ENCODE measurements around the gene EEF1AKMT4. TPM values are rescaled to one million over a fixed set of nuclear protein-coding genes. Genes with fewer than 3 reads are reported as not detected.

Gene EEF1AKMT4
- total RNA-seq, 1 experiment from 2014 or later: 7.3 TPM

DNA sequence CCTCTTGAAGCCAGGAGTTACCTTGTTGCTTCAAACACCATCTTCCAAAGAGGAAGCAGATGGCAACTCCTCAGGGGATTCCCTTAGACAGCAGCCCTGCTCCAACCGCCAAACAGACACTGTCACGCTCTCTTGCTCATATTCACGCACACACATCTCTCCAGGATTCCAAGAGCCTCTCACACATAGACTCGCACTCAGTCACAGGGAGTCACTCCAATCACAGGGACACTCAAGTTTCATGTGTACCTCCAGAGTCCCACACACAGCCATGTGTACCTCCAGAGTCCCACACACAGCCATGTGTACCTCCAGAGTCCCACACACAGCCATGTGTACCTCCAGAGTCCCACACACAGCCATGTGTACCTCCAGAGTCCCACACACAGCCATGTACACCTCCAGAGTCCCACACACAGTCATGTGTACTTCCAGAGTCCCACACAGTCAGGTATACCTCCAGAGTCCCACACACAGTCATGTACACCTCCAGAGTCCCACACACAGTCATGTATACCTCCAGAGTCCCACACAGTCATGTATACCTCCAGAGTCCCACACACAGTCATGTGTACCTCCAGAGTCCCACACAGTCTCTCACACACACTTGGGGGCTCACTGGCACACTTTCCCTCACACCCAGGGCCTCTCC, 14.0 kb upstream of the EEF1AKMT4 start:
- DNase-seq (ENCODE audit: low read depth): no peak

DNA sequence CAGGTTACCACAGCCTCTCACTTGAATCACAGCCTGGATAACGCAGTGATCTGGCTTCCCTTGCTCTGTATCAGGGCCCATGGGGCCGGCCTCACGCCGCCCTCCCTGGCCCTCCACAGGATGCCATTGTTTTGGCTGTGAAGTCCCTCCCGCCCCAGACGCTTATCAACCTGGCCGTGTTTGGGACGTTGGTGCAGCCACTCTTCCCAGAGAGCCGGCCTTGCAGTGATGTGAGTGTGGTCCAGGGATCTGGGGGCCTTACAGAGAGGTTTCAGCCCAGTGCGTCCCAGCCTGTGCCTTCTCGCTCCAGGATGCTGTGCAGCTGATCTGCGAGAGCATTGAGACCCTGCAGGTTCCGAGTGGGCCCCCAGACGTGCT, 13.4 kb upstream of the EEF1AKMT4 start:
- no peak for DNase-seq (ENCODE audit: low read depth)

DNA sequence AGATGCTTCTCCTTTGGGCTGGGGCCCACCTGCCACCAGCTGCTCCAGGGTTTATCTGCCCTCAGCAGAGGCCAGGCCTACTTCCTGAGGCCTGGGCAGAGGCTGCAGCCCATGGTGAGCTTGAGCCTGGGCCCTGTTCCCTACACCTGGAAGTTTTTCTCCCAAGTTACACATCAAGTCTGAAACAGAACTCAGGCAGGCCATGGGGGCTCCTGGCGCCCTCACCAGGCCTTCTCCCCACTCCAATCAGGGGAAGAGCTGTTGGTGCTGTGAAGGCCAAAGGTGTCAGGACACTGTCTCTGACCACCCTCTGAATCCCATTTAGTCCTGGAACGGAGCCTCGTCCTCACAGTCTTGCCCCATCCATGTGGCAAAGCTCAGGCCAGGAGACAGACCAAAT, 12.8 kb upstream of the EEF1AKMT4 start:
- no peak for DNase-seq (ENCODE audit: low read depth)

DNA sequence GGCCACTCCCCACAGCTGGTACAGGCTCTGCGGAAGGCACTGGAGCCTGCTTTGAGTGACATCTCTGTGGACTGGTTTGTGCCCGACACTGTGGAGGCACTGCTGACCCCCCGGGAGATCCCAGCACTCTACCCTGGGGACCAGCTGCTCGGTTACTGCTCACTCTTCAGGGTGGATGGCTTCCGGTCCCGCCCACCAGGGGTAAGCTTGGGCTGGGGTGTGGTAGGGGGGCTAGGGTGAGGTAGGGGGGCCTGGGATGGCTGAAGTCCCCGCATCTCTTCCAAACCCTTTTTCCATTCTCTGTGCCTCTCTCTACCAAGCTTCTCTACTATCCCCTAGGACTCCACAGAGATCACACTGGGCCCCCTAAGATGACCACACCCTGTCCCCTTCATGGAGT, 12.3 kb upstream of the EEF1AKMT4 start:
- no peak for DNase-seq (ENCODE audit: low read depth)

DNA sequence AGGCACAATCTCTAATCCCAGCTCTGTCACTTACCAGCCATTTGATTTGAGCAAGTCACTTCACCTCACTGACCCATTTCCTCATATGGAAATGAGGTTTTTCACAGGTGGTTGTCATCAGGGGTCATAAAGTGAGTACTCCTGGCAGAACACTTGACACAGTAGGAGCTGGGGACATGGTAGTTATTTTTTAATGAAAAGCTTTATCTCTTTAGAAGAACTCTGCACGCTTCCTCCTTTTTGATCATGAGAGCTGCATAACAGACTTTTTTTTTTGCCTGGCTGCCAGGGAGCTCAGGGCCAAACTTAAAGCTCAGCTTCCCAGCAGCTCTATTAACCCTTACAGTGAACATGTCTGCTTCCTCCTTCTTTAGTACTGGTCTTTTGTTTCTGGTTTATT, 11.7 kb upstream of the EEF1AKMT4 start:
- DNase-seq (ENCODE audit: low read depth): no peak

DNA sequence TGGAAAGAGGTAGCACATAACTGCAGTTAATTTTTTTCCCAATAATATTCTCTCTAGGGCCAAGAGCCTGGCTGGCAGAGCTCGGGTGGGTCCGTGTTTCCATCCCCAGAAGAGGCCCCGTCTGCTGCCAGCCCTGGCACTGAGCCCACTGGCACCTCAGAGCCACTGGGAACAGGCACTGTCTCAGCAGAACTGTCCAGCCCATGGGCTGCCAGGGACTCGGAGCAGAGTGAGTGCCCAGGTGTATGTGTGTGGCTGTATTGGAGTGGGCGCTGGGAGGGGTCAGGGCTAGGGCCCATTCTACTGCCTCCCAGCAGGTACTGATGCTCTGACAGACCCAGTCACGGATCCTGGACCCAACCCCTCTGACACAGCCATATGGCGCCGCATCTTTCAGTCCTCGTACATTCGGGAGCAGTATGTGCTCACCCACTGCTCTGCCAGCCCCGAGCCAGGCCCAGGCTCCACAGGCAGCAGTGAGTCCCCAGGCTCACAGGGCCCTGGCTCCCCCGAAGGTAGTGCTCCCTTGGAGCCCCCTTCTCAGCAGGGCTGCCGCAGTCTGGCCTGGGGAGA, 11.1 kb upstream of the EEF1AKMT4 start:
- DNase-seq (ENCODE audit: low read depth): no peak

DNA sequence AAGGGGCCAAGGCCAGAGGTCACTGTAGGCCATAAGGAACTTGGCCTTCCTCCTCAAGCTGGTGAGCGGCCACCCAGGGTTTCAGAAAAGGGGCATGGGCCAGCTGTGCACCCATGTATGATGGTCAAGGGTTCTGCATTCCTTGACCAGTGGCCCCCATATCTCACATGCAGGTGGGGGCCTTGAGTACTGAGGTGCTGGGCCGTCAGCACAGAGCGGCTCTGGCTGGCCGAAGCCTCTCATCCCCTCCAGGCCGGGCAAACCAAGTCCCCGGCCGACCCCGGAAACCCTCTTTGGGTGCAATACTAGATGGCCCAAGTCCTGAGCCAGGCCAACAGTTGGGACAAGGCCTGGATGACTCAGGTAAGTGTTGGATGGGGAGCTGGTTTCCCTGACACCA, 10.3 kb upstream of the EEF1AKMT4 start:
- DNase-seq (ENCODE audit: low read depth): no peak

DNA sequence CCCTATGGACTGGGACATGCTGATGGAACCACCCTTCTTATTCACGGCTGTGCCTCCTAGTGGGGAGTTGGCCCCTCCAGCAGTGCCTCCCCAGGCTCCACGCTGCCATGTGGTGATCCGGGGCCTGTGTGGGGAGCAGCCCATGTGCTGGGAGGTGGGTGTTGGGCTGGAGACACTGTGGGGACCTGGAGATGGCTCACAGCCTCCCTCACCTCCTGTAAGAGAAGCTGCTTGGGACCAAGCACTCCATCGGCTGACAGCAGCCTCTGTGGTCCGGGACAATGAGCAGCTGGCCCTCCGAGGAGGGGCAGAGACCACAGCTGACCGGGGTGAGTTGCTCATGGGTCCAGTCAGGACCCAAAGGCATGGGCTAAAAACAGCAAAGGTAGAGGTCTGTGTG, 9.8 kb upstream of the EEF1AKMT4 start:
- no peak for DNase-seq (ENCODE audit: low read depth)

DNA sequence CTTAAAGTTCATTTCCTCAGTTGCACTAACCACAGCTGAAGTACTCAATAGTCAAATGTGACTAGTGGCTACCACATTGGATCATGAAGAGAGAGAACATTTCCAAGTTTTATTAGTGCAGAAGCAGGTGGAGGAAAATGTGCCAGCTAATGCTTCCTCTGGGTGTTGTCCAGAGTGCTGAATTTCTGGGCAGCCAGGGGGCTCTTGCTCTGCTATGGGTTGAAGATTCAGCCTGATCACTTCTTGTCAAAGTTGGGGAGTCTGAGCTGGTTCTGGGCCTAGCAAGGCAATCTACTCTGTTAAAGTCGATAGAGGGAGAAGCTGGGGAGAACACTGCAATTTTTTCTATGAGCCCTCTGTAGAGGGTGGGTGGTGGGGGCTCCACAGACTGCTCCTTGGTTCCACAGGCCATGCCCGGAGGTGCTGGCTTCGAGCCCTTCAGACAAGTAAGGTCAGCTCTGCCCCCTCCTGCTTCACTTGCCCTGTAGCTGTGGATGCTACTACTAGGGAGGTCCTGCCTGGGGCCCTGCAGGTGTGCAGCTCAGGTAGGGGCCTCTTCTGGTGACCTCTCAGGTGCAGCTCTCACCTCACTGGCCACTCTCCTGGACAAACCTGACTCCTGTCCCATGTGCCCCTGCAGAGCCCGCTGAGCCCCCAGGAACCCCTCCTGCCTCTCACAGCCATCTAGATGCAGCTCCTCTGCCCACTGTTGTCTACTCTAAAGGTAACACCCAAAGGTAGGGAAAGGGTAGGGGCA, 8.9 kb upstream of the EEF1AKMT4 start:
- DNase-seq (ENCODE audit: low read depth): peak; percentile 27

DNA sequence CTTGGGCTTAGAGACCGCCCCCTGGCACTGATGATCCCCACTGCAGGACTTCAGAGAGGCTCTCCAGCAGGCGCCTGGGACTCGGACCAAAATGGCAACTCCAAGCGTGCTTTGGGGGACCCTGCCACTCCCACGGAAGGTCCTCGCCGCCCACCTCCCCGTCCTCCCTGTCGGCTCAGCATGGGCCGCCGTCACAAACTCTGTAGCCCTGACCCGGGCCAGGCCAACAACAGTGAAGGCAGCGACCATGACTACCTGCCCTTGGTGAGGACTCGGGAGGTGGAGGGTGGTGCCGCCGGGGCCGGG, 8.4 kb upstream of the EEF1AKMT4 start:
- DNase-seq (ENCODE audit: low read depth): no peak

DNA sequence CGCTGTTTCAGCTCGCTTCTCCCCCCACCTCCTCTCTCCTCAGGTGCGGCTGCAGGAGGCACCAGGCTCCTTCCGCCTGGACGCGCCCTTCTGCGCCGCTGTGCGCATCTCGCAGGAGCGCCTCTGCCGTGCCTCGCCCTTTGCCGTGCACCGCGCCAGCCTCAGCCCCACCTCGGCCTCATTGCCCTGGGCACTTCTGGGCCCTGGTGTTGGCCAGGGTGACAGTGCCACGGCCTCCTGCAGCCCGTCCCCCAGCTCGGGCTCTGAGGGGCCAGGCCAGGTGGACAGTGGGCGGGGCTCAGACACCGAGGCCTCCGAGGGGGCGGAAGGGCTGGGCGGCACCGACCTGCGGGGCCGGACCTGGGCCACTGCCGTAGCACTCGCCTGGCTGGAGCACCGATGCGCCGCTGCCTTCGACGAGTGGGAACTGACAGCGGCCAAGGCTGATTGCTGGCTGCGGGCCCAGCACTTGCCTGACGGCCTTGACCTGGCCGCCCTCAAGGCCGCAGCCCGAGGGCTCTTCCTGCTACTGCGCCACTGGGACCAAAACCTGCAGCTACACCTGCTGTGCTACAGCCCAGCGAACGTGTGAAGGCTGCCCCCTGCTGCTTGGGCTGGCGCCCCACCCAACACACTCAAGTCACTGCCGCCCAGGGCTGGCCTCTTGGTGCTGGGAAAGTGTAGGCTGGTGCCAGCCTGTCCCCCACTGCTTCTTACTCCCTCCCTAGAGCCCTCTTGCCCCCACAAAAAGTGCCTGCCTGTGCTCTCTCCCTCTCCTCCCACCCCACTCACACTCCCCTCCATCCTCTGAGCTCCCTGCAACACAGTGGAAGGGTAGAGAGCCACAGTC, 7.8 kb upstream of the EEF1AKMT4 start:
- DNase-seq (ENCODE audit: low read depth): no peak

DNA sequence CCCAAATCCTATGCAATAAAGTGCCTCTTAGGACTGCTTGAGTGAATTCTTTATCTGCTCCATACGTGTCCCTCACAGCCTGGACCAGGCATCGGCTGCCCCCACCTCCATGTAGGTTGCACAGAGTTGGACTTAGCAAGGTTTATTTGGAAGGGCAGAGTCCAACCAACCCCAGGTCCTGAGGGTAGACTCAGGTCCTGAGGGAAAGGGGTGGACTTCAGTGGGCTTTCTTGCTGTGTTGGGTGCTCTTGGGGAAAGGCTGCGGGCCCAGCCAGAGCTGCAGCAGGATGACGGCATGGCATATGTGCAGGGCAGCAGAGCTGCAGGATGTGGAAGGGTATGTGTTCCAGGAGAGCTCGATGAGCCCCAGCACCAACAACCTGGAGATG, 7.2 kb upstream of the EEF1AKMT4 start:
- DNase-seq (ENCODE audit: low read depth): no peak

DNA sequence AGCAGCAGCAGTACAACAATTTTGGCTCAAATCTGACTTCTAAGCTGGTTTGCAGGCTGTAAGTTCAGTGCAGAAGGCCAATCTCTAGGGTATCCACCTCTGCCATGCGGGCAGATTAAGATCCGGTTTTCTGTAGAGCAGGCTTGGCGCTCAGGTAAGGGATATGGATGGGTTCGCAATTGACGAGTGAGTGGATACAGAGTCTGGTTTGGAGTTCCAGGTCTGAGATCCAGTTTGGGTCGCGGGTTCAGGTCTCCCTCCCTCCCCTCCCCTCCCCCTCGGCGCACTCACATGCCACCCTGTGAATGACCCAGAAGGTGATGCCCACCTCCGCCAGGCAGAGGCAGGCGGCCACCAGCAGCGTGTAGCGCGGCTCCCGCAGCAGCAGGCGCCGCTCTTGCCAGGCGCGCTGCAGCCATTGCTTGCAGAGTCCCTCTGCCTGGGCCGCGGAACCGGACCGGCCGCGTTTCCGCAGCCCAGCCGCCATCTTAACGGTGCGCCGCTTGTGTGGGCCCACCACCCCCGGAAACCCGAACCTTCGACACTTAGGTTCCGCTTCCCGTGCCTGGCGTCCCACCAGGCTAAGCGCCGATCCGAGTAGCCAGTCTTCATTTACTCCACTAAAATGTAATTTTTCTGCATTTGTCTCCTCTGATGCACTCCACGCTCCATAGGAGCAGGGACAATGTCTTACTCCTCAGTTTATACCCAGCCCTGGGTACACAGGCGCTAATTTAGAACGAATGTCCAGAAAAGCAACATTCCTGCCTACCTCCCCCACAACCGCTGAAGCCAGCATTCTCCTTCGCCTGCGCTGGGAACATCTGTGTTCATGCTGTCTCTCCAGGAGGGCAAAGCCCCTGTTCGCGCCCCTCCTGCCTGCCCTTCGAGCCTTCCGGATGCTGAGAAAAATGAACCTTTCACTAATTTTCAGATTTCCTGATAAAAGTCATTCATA, 739 bp upstream of the EEF1AKMT4 start, which contains the start of gene ALG3:
ALG3 (minus strand) TSS at position 509 of the 958 bp plus-strand sequence; CDS start at position 487, 22 bp downstream.
- peak; percentile 85 for DNase-seq (ENCODE audit: low read depth)

DNA sequence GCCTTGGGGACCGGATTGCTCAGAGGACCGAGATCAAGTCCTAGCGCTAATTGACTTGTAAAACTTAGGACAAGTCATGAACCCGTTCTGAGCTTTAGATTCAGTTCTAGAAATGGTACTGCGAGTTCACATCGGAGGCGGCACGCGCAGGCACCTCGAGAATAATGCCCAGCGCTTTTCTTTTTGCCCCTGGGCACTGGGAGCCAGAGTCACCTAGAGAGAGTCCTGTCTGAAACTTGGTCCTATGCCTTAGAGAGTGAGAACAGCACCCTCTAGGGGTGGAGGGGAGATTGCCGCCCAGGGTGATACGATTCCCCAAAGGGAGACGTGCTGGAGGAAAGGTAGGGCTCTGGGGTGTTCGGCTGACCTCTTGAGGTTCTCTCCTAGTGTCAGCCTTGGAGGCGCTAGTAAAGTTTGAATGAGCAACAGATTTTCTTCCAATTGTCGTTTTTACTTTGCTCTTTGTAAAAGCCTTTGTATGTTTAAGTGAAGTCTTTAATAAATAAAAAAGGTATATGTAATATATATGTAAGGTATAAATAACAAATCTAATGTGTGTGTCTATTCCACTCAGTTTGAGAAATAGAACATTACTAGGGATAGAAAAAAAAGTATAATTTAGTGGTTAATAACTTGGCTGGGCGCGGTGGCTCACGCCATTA, 826 bp downstream of the EEF1AKMT4 start:
- peak; percentile 86 for DNase-seq (ENCODE audit: low read depth)

DNA sequence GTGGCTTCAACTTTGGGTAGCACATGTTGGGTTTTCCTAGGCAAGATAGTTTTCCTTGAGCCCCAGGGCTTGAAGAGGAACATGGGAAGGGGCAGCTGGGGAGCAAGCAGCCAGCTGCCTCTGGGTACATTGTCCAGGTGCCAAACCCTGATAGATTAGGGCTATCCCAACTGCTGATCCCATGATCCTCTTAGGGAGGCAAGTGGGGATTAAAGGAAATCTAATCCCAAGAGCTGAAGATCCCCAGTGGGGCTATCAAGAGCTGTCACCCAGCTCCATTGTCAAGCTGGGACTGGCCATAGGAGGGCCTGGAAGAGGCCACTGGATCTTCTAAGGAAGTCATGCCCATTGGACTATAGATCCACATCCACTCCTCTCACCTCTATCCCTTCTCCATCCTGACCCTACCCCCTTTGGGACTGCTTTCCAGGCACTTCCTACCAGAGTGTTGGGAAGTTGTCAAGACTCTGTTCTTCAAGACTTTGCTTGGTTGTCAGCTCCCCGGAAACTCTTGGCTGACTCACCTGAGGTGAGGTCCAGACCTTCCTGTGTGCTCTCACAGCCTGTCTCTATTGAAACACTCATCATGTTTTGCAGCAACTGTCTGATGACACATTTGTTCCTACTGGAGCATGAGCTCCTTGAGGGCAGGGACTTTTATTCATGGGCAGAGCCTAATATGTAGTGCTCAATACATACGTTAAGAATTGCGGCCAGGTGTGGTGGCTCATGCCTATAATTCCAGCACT, 6.0 kb downstream of the EEF1AKMT4 start:
- DNase-seq (ENCODE audit: low read depth): no peak

DNA sequence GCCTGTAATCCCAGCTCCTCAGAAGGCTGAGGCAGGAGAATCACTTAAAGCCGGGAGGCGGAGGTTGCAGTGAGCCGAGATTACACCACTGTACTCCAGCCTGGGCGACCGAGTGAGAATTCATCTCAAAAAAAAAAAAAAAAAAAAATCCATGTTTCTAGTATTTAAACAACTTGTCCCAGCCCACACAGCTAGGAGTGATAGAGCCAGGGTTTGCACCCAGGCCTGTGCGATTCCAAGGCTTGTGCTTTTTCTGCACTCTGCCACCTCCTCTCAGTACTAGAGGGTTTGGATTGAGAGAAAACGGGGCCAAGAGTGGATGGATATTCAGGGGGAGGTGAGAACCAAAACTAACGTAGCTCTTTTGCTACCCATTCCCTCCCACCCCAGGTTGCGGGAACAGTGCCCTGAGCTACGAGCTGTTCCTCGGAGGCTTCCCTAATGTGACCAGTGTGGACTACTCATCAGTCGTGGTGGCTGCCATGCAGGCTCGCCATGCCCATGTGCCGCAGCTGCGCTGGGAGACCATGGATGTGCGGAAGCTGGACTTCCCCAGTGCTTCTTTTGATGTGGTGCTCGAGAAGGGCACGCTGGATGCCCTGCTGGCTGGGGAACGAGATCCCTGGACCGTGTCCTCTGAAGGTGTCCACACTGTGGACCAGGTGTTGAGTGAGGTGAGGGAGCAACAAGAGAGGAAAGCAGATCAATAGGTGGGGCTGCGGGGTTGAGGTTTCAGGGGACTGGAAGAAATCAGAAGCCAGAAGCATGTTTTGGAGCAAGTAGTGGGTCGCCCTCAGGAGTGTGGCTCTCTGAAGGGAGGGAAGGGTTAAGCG, 7.8 kb downstream of the EEF1AKMT4 start:
- DNase-seq (ENCODE audit: low read depth): no peak

DNA sequence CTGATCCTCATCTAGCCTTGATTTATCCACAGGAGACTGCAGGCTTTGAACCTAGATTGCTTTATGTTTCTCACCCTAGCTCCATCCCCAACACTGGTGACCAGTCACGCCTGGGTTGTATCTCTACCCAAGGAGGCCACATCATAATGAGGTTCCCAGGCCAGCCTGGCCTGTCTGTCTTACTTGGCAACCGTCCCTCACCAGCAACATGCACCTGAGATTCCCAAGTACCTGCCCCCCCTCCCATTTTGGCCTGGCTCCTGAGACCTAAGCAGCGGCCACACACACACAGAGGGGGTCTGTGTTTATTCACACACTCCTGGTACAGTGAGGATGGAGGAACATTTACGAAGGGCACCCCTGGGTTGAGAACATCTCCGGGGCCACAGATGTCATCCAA, 9.5 kb downstream of the EEF1AKMT4 start:
- DNase-seq (ENCODE audit: low read depth): no peak

DNA sequence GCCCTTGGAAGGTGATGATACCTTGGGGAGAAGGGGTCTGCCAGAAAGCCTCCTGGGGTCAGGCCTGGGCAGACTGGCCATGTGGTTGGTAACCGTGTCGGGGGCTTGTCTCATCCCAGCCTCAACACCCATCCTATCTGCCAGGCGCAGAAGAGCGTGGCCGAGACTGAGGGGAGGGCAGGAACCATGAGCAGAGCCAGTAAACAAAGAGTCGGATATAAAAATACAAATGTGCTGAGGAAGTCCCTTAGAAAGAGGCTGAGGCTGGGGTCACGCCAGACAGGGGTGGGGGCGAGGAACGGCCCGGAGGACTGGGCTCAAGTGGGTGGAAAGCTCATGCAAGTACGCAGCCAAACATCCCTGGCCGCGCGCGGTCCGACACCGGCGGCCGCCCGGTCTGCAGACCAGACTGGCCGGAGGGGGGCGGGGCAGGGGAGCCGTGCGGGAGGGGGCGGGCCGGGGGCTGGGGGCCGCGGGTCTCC, 10.0 kb downstream of the EEF1AKMT4 start:
- no peak for DNase-seq (ENCODE audit: low read depth)
